Osteoblast (primary cell): ENCODE results near the gene RAX. TPM values are rescaled to one million over a fixed set of nuclear protein-coding genes. Genes with fewer than 3 reads are reported as not detected.
"Not testable (repeated sequence)": the region's sequence is repeated elsewhere in the genome, so short reads cannot be mapped to it uniquely, and the experiment has no call there.

Source experiments
- DNase-seq: peaks from one replicate; pipeline ENCODE4 v3.0.0; 2011; ENCODE audit warnings: low spot score, mixed read lengths; ENCODE audit not compliant: insufficient read length; ENCODE audit errors: missing footprints
- H2AFZ ChIP-seq: 2 replicates; pipeline ENCODE4 v1.6.0; 2011; ENCODE audit warnings: mild to moderate bottlenecking, low read length
- H3K27ac ChIP-seq: 2 replicates; pipeline ENCODE4 v1.5.1; 2011; ENCODE audit warnings: mild to moderate bottlenecking, low read depth, low read length, moderate library complexity
- H3K27me3 ChIP-seq: 2 replicates; pipeline ENCODE4 v1.6.0; 2012; ENCODE audit warnings: mild to moderate bottlenecking, control low read depth, inconsistent platforms, low read length, moderate library complexity; ENCODE audit not compliant: insufficient read depth
- H3K36me3 ChIP-seq: 2 replicates; pipeline ENCODE4 v1.5.1; 2011; ENCODE audit warnings: mild to moderate bottlenecking, low read length, control low read depth, moderate library complexity; ENCODE audit not compliant: insufficient read depth
- H3K4me1 ChIP-seq: 2 replicates; pipeline ENCODE4 v1.5.1; 2011; ENCODE audit warnings: mild to moderate bottlenecking, low read length, control low read depth, moderate library complexity; ENCODE audit not compliant: insufficient read depth
- H3K4me2 ChIP-seq: 2 replicates; pipeline ENCODE4 v1.6.0; 2011; ENCODE audit warnings: mild to moderate bottlenecking, low read length; ENCODE audit not compliant: insufficient read depth
- H3K4me3 ChIP-seq: fragments of 200-600 bp; sonication (generic); 3 replicates; pipeline ENCODE4 v1.5.1; 2012; ENCODE audit warnings: mild to moderate bottlenecking, low read length, inconsistent platforms; ENCODE audit not compliant: insufficient read depth
- H3K79me2 ChIP-seq: 2 replicates; pipeline ENCODE4 v1.6.0; 2012; ENCODE audit warnings: mild to moderate bottlenecking, low read length, control low read depth, inconsistent platforms; ENCODE audit not compliant: insufficient read depth
- H3K9me3 ChIP-seq: 2 replicates; pipeline ENCODE4 v1.5.1; 2011; ENCODE audit warnings: low read depth, low read length, control low read depth
- H4K20me1 ChIP-seq: 2 replicates; pipeline ENCODE4 v1.6.0; 2012; ENCODE audit warnings: mild to moderate bottlenecking, low read length, control low read depth; ENCODE audit not compliant: insufficient read depth
- CTCF ChIP-seq: IDR thresholded peaks from 2 replicates; pipeline ENCODE4 v1.5.1; 2011; ENCODE audit warnings: mild to moderate bottlenecking, low read depth, low read length, moderate library complexity; ENCODE audit errors: extremely low read depth
- total RNA-seq: library from RNA; depleted of rRNA; stranded (reverse); fragments of >200 nt; gene quantifications from 2 replicates; pipeline ENCODE4 v1.2.3, GENCODE V29; 2012

RAX gene
- total RNA-seq, 1 donor: not detected

- H3K27ac ChIP-seq: no peak overlapping the region
- no peaks in the 10 kb centered on the region for H3K4me1 ChIP-seq
- H3K36me3 ChIP-seq: no peaks in the 10 kb centered on the region
- H3K9me3 ChIP-seq: no peaks in the 10 kb centered on the region
- no peaks in the 10 kb centered on the region for H4K20me1 ChIP-seq
- peak; percentile 65 for DNase-seq
- H3K27me3 ChIP-seq: peaks cover 61% of the 10 kb centered on the region
- no peak for TF ChIP-seq CTCF
- no peaks in the 10 kb centered on the region for H3K79me2 ChIP-seq
- H3K4me2 ChIP-seq: no peak overlapping the region
- H3K4me3 ChIP-seq: no peak overlapping the region
- no peak overlapping the region for H2AFZ ChIP-seq
Measured at GRCh38 chr18:59263661-59264060, 9.6 kb downstream of the RAX start.

DNA sequence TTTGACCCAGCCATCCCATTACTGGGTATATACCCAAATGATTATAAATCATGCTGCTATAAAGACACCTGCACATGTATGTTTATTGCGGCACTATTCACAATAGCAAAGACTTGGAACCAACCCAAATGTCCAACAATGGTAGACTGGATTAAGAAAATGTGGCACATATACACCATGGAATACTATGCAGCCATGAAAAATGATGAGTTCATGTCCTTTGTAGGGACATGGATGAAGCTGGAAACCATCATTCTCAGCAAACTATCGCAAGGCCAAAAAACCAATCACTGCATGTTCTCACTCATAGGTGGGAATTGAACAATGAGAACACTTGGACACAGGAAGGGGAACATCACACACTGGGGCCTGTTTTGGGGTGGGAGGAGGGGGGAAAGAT is 11.0 kb downstream of the RAX start:
- H3K4me1 ChIP-seq, H3K4me3 ChIP-seq, H2AFZ ChIP-seq, H4K20me1 ChIP-seq, DNase-seq, H3K36me3 ChIP-seq, H3K9me3 ChIP-seq, H3K4me2 ChIP-seq, H3K79me2 ChIP-seq, H3K27ac ChIP-seq: not testable (repeated sequence)
- peaks cover 47% of the 10 kb centered on the region for H3K27me3 ChIP-seq

DNA sequence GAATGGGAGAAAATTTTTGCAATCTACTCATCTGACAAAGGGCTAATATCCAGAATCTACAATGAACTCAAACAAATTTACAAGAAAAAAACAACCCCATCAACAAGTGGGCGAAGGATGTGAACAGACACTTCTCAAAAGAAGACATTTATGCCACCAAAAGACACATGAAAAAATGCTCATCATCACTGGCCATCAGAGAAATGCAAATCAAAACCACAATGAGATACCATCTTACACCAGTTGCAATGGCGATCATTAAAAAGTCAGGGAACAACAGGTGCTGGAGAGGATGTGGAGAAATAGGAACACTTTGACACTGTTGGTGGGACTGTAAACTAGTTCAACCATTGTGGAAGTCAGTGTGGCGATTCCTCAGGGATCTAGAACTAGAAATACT is 11.4 kb downstream of the RAX start:
- not testable (repeated sequence) for H3K27ac ChIP-seq, DNase-seq, H3K9me3 ChIP-seq, H2AFZ ChIP-seq, H3K4me3 ChIP-seq, H3K4me1 ChIP-seq, H3K4me2 ChIP-seq, H3K36me3 ChIP-seq, H4K20me1 ChIP-seq, H3K79me2 ChIP-seq
- H3K27me3 ChIP-seq: peaks cover 43% of the 10 kb centered on the region

DNA sequence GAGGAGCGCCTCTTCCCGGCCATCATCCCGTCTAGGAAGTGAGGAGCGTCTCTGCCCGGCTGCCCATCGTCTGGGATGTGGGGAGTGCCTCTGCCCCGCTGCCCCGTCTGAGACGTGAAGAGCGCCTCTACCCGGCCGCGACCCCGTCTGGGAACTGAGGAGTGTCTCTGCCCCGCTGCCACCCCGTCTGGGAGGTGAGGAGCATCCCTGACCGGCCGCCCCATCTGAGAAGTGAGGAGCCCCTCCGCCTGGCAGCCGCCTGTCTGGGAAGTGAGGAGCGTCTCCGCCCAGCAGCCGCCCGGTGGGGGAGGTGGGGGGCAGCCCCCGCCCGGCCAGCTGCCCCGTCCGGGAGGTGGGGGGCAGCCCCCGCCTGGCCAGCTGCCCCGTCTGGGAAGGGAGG is 17.8 kb downstream of the RAX start:
- not testable (repeated sequence) for H3K36me3 ChIP-seq, H3K4me1 ChIP-seq, H3K9me3 ChIP-seq, H3K79me2 ChIP-seq, H3K4me3 ChIP-seq, H2AFZ ChIP-seq, H3K27ac ChIP-seq, H3K4me2 ChIP-seq, H4K20me1 ChIP-seq, DNase-seq
- H3K27me3 ChIP-seq: peaks cover 11% of the 10 kb centered on the region

GRCh38 chr18:59249199-59249774 is 24.0 kb downstream of the RAX start:
- no peak overlapping the region for H2AFZ ChIP-seq
- H3K4me3 ChIP-seq: no peak overlapping the region
- TF ChIP-seq CTCF: peak; percentile 84
- no peaks in the 10 kb centered on the region for H3K79me2 ChIP-seq
- no peak overlapping the region for H3K27ac ChIP-seq
- no peaks in the 10 kb centered on the region for H4K20me1 ChIP-seq
- no peaks in the 10 kb centered on the region for H3K9me3 ChIP-seq
- H3K27me3 ChIP-seq: peaks cover 34% of the 10 kb centered on the region
- peak; percentile 97 for DNase-seq
- H3K36me3 ChIP-seq: no peaks in the 10 kb centered on the region
- no peaks in the 10 kb centered on the region for H3K4me1 ChIP-seq
- no peak overlapping the region for H3K4me2 ChIP-seq
